HG02623 (cell line): ENCODE data around the gene SLC6A17.

Experiments used
- ATAC-seq: cut with Tn5 transposase; IDR thresholded peaks from one replicate; pipeline ENCODE4 v1.9.1; 2021; ENCODE audit warnings: moderate library complexity; ENCODE audit not compliant: unreplicated experiment

Gene SLC6A17

GRCh38 chr1:110172001-110172400 is 21.7 kb downstream of the SLC6A17 start:
- ATAC-seq, result no peak

- ATAC-seq, result no peak
Observed at GRCh38 chr1:110173466-110174105, 23.3 kb downstream of the SLC6A17 start.

DNA sequence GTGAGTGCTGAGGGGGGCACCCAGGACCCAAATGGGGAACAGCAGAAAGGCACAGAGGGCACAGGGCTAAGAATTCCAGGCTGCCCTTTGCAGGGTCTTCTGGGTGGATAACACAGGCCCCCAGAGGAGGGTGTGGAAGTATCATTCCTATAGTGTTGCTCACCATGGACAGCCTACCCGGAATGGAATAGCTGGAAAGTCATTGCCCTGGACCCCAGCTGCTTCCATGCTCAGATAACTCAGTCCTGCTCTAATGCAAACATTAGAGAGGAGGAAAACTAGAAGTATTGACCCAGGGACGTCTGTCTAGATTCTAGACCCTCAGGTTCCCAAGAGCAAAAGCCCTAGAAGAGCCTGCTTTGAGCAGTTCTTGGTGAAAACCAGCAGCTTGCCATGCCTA is 24.7 kb downstream of the SLC6A17 start:
- no peak for ATAC-seq

DNA sequence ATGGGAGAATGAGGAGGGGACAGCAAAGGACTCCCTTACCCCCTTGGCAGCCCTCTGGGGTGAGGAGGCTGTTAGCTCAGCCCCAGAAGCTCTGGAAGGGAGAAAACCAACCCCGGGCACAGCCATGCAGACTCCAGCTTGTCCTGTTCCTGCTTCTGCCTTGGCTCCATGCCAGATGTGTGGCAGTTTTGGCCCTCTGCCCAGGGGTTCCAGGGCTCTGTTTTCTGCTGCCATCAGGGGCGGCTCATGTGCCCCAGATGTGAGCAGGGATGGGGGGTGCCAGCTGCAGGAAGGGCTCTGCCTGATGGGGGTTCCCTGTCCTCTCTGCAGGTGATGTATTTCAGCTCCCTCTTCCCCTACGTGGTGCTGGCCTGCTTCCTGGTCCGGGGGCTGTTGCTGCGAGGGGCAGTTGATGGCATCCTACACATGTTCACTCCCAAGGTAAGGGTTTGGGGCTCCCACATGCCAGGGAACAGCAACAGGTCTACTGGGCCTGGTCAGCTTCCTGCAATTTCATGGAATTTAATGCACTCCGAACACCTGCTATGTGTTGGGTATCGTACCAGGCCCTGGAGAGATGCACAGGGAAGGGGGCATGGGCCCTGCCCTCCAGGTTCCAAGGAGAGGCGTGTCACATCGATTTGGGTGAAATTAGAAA is 26.1 kb downstream of the SLC6A17 start:
- no peak for ATAC-seq

GRCh38 chr1:110177775-110178174 is 27.5 kb downstream of the SLC6A17 start:
- ATAC-seq, result no peak

DNA sequence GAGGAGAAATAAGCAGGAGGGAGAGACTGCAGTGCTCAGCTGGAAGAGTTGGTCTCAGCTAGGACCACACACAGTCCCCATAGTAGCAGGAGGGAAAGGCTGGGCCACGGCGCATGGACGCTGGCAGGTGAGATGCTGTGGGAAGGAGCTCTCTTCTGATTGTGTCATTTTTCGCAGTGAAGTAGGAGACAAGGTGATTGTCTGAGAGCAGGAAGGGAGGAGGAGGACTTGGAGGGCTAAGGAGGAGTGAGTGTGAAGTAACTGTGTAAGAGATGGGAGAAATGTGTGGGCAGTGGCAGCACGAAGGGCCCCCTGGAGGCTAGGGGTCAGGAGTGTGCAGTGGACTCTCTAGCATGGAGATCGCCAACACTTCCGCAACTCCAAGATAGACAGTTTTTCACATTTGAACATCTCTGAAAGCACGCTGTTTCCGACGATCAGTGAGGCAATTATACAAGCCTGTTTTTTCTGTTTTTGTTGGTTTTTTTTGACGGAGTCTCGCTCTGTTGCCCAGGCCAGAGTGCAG is 33.4 kb downstream of the SLC6A17 start:
- no peak for ATAC-seq

GRCh38 chr1:110184446-110184845 is 34.2 kb downstream of the SLC6A17 start:
- ATAC-seq, result no peak

GRCh38 chr1:110185181-110185580 is 34.9 kb downstream of the SLC6A17 start:
- ATAC-seq, result no peak

GRCh38 chr1:110186558-110186957 is 36.3 kb downstream of the SLC6A17 start:
- ATAC-seq, result no peak

DNA sequence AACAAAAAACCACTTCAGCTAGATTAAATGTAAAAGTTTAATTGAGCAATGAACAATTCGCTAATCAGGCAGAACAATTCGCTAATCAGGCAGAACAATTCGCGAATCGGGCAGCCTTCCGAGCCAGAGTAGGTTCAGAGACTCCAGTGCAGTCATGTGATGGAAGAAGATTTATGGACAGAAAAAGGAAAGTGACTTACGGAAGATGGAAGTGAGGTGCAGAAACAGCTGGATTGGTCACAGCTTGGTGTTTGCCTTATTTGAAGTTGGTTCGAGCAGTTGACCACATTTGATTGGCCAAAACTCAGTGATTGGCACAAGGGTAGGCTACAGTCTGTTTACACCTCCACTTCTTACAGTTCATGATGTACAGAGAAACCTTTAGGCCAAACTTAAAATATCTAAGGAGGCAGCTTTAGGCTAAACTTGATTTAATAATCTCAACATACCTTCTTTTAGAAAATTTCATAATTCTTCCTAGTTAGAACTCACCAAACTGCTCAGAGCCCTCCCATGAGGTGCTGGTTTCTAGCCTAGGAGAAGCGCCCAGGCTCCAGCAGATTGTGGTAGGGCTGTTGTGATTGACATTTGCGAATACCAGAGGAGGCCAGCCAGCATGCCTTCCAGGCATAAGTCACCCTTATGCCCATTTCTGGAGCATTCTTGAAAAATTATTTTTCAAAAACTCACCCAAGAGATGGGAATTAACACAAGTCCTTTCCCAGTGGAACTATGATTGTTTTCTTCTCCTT is 37.0 kb downstream of the SLC6A17 start:
- ATAC-seq, result no peak

GRCh38 chr1:110188035-110188618 is 37.8 kb downstream of the SLC6A17 start:
- ATAC-seq, result no peak

- no peak for ATAC-seq
Observed at GRCh38 chr1:110189181-110189580, 38.9 kb downstream of the SLC6A17 start.

DNA sequence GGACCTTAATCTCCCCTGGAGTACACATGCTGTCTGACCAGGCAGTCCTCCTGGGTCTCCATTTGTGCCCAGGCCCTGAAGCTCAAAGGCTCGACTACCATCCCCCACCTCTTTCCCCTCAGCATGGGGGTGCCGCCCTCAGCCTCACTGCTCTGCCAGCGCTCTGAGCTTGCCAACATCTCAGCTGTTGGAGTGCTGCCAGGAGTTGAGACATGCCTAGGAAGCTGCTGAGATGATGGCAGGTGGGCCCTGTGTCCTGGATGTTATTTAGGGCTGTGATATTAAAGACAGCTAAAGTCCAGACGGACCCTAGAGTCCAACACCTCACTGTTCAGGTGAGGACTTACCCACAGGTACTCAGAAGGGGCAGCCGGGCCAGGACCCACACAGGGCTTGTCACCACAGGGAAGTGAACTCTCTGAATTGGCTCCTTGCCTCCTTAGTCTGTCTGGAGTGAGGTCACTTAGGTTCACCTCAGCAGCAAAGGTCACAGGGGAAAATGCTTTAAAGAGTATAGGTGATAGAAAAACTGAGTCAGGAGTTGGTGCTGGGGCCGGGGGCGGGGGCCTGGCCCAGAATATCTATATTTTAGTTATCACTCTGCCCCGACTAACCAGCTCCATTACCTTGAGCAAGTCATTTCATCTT is 40.1 kb downstream of the SLC6A17 start:
- no peak for ATAC-seq

DNA sequence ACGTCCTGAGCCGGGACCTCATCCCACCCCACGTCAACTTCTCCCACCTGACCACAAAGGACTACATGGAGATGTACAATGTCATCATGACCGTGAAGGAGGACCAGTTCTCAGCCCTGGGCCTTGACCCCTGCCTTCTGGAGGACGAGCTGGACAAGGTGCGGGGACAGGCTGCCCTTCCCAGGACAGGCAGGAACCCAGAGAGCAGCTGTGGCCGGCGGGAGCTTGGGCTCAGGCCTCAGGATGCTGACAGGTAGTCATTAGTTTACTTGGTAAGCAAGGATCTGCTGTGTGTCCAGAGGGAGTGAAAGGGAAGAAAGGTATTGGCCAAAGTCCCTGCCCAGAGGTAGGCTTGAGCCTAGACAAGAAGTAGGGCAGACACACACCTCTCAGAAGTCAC is 42.2 kb downstream of the SLC6A17 start:
- ATAC-seq, result no peak

GRCh38 chr1:110195196-110195595 is 44.9 kb downstream of the SLC6A17 start:
- ATAC-seq, result no peak

DNA sequence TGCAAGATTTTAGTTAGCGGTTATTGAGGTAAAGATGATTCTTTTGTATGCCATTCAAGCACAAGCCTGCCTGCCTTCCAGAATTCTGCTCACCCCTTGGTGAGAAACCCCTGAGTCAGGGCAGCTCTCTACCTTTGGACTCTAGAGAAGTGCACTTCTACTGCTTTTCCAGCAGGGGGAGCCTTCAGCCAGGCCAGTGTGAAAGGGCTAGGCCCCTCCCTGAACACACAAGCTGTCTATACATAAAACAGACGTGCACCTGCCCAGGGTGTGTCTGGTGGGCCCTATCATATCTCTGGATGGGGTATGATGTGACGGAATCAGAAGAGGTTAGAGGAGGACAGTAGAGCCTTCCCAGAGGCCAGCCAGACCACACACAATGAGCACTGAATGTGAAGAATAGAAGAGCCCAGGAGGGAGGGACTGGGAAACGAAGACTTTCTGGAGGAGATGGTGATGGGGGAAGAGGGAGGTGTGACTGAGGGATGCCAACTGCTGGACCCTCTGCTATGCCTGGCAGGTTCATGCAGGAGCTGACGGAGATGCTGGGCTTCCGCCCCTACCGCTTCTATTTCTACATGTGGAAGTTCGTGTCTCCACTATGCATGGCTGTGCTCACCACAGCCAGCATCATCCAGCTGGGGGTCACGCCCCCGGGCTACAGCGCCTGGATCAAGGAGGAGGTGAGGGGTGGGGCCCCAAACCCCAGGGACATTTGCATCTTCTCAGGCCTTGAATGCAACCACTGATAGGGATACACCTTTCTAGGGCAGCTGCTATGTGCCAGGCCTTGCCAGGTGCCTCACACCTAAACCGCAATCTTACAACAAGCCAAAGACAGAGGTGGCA is 46.8 kb downstream of the SLC6A17 start:
- peak; percentile 52 for ATAC-seq

- ATAC-seq, result no peak
Observed at GRCh38 chr1:110197905-110198629, 47.8 kb downstream of the SLC6A17 start.

DNA sequence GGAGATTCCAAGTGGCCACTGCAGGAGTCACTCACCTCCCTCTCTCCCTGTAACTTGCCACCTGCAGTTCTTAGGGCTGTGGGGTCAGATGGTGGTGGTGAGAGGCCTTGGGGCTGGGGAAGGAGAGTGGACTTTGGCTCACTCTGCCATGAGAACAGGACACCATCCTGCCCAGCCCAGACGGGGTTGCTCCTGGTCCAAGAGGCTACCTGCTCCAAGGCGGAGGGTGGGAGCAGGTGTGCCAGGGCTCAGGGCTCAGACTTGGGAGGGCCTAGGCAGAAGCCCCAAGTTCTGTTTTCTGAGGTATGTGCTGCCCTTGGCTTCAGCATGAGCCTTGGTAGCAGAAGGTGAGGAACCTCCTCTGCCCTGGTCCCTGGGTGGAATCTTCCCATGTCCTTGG is 48.5 kb downstream of the SLC6A17 start:
- ATAC-seq, result no peak

GRCh38 chr1:110200190-110200589 is 49.9 kb downstream of the SLC6A17 start:
- ATAC-seq, result no peak
